Epithelial cell of proximal tubule (primary cell): ENCODE measurements around the gene TTLL9. TPM values are rescaled to one million over a fixed set of nuclear protein-coding genes. Genes with fewer than 3 reads are reported as not detected.
"Not testable (repeated sequence)": the region's sequence is repeated elsewhere in the genome, so short reads cannot be mapped to it uniquely, and the experiment has no call there.

Source experiments
- DNase-seq: peaks from one replicate; pipeline ENCODE4 v3.0.0-alpha.2; 2011; ENCODE audit warnings: low read depth
- H3K4me3 ChIP-seq: 2 replicates; pipeline ENCODE4 v1.5.1; 2011; ENCODE audit warnings: low read depth, mild to moderate bottlenecking, low read length
- total RNA-seq: library from RNA; depleted of rRNA; stranded (reverse); fragments of >200 nt; gene quantifications from 2 replicates; pipeline ENCODE4 v1.2.3, GENCODE V29; 2015
- TF ChIP-seq, protein P1 (sequence below): conservative IDR thresholded peaks from 2 replicates; pipeline ENCODE4 v1.5.1; 2012; ENCODE audit warnings: low read depth, mild to moderate bottlenecking, low read length

The TTLL9 gene
- total RNA-seq, 1 donor from 2014 or later = not detected

GRCh38 chr20:31910071-31910803 is 39.8 kb downstream of the TTLL9 start:
- DNase-seq = no peak
- no peak overlapping the region for H3K4me3 ChIP-seq
- TF ChIP-seq, protein P1, sequence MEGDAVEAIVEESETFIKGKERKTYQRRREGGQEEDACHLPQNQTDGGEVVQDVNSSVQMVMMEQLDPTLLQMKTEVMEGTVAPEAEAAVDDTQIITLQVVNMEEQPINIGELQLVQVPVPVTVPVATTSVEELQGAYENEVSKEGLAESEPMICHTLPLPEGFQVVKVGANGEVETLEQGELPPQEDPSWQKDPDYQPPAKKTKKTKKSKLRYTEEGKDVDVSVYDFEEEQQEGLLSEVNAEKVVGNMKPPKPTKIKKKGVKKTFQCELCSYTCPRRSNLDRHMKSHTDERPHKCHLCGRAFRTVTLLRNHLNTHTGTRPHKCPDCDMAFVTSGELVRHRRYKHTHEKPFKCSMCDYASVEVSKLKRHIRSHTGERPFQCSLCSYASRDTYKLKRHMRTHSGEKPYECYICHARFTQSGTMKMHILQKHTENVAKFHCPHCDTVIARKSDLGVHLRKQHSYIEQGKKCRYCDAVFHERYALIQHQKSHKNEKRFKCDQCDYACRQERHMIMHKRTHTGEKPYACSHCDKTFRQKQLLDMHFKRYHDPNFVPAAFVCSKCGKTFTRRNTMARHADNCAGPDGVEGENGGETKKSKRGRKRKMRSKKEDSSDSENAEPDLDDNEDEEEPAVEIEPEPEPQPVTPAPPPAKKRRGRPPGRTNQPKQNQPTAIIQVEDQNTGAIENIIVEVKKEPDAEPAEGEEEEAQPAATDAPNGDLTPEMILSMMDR = no peak

- H3K4me3 ChIP-seq = no peak overlapping the region
- DNase-seq = no peak
- TF ChIP-seq, protein P1 = no peak
Measured at GRCh38 chr20:31913431-31914157, 43.2 kb downstream of the TTLL9 start.

DNA sequence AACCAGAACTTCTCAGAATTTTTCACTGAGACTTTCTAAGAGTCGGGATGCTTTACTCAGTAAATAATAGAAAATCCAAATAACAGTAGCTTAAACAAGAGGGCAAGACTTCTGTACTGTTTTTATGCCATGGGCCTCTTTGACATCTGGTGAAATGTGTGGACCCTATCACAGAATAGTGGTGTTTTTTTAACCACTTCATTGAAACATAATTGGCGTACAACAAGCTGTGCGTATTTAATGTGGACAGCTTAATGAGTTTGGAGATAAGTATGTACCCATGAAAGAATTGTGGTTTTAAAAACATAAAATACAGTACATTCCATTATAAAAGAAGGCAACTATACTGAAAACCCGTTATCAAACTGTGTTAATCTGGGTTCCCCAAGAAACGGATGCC is 43.7 kb downstream of the TTLL9 start:
- TF ChIP-seq, protein P1 = no peak
- no peak overlapping the region for H3K4me3 ChIP-seq
- no peak for DNase-seq

DNA sequence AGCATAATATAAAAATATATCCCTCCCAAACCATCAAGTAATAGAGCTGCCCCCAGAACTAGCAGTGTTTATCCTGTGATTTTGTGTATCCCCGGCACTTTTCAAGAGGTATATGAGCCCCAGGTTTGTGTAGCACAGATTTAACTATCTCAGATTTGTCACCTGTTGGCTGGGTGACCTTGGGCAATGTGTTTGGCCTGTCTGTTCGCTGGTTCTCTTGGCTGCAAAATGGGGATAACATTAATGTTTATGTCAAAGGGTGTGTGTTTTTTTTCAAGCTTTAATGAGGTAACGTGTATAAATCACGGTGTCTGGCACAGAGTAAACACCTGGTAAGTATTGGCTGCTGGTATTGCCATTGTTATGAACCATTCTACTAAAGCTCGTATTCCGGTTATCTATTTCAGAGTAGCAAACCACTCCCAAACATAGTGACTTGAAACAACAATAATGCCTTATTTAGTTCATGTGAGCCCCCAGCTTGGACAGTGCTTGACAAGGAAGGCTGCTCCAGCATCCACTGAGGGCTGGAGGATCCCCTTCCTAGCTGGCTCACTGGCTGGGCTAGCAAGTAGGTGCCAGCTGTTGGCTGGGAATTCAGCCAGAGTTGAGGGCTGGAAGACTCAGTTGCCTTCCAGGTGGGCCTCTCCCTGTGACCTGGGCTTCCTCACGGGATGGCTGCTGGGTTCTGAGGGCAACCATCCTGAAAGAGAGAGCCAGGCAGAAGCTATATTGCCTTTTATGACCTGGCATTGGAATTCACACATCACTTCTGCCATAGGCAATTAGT is 45.3 kb downstream of the TTLL9 start:
- H3K4me3 ChIP-seq = no peak overlapping the region
- DNase-seq = no peak
- TF ChIP-seq, protein P1 = no peak

DNA sequence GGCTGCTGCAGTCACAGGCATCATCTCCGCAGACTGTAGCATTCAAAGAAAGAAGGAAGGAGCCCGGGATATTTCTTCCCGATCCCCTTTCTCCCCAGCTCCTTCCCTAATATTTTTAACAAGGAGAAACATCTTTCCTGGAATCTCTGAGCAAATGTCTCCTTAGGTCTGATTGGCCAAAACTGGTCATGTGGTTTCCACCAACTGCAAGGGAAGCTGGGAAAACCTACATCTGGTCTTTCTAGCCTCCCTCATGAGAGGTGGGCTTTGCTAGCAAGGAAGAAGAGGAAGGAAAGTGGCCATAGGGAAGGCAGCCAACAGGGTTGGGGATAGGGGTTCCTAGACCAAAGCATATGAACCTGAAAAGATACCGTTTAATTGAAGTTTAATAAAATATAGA is 46.3 kb downstream of the TTLL9 start:
- H3K4me3 ChIP-seq = no peak overlapping the region
- TF ChIP-seq, protein P1 = no peak
- DNase-seq = no peak

DNA sequence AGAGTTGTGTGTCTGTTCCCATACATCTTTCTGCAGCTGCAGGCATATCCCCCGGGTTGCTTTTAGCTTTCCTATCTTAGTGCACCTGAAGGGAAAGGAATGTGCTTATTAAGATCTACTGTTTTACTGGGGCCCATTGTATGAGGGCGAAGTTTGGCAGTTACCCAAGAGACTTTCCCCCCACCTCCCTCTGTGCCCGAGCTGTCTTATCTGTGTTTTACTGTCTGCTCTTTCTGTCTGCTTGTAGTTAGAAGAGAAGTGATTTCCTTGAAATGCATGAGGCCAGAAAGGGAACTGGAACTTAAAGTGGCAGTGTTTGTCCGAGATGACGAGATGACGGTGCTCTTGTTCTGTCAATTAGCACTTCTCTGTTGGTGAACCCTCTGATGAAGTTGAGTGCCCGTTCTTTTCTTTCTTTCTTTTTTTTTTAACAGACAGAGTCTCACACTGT is 47.6 kb downstream of the TTLL9 start:
- not testable (repeated sequence) for DNase-seq, H3K4me3 ChIP-seq

DNA sequence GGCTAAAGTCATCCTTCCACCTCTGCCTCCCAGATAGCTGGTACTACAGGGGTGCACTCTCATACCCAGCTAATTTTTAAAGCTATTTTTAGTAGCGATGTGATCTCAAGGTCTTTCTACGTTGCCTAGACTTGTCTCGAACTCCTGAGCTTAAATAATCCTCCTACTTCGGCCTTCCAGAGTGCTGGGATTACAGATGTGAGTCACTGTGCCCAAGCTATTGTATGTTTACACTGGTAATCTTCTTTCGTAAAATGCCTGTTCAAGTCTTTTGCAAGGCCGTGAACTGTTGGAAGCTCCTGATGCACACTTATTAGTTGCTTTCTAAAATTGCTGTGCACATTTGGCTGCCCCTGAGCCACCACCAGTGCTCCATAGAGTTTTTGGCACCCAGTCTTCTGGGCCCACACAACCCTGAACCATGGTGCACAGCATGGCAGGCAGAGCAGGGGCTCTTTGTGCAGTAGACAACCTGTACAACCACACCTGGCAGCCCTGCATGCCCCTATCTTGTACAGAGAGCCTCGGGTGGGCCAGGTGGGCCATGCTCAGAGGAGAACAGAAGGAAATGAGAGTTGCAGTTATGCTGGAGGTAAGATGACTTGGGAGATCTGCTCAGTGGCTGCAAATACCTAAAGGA is 48.2 kb downstream of the TTLL9 start:
- TF ChIP-seq, protein P1 = no peak
- DNase-seq = no peak
- no peak overlapping the region for H3K4me3 ChIP-seq
